ENCODE measurements around the gene RBM38.

Gene RBM38

DNA sequence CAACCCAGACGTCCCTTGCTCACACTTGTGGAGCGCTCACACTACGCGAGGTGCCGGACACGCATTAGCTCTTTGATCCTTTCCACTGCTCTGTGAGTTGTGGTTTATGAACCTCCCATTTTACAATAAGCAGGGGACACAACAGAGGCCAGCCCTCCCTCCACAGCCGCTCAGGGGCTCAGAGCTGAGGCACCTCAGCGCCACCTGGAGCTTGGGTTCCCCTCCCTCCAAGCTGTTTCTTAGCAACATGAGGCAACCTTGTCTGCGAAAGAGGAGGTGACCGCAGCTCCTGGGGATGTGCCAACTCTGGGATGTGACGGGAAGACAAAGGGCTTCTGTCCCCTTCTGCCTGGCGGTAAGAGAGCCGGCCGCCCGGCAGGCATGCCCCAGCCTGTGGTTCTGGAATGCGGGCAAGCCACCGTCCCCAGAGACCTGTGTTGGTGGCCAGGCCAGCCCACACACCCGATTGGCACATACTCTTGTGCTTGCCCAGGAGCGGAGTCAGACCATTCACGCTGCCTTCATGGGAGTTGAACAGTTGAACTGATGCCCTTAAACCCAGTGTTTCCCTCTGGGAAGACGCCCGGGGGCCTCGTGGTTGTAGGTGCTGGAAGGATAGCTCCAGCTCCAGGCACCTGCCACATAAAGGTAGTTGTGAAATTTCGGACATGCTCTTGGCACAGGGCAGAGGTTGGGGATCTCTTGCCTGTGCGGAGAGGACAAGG is 44.5 kb downstream of the RBM38 start:
- no peaks in the 10 kb centered on the region for H3K9me3 ChIP-seq (ENCODE audit: low read depth, low read length)
- no peak overlapping the region for H3K9ac ChIP-seq (ENCODE audit: insufficient read length)
- DNase-seq (ENCODE audit: low read depth, low spot score) = no peak
- no peak overlapping the region for H3K27ac ChIP-seq
- H3K4me3 ChIP-seq = no peak overlapping the region
- H3K36me3 ChIP-seq (ENCODE audit: insufficient read depth, low read length) = no peaks in the 10 kb centered on the region
- TF ChIP-seq POLR2AphosphoS5 (IDR thresholded peaks at IDR 0.05; ENCODE audit: borderline replicate concordance, low read depth, low read length) (no peak), FOXP2 (optimal IDR thresholded peaks at IDR 0.05; ENCODE audit: control extremely low read depth, extremely low read length, insufficient read depth) (no peak), EZH2 (IDR thresholded peaks at IDR 0.05) (no peak)

DNA sequence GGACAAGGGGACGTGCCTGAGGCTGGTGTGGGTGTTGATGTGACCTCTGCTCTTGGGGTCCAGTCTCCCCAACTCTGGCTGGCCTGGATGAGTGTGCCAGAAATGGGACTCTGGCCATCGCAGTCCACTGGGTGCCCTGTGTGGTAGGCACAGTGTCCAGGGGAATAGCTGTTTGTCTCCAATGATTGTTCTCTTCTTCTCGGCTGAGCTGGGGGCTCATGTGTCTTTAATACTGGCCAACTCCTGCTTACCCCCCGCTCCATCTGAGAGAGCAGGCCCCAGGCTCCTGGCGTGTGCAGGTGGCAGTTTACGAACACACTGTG is 45.0 kb downstream of the RBM38 start:
- H3K36me3 ChIP-seq (ENCODE audit: insufficient read depth, low read length) = no peaks in the 10 kb centered on the region
- H3K27ac ChIP-seq = no peak overlapping the region
- H3K9ac ChIP-seq (ENCODE audit: insufficient read length) = no peak overlapping the region
- no peaks in the 10 kb centered on the region for H3K9me3 ChIP-seq (ENCODE audit: low read depth, low read length)
- TF ChIP-seq FOXP2 (optimal IDR thresholded peaks at IDR 0.05; ENCODE audit: control extremely low read depth, extremely low read length, insufficient read depth) = no peak
- no peak for TF ChIP-seq POLR2AphosphoS5 (IDR thresholded peaks at IDR 0.05; ENCODE audit: borderline replicate concordance, low read depth, low read length)
- TF ChIP-seq EZH2 (IDR thresholded peaks at IDR 0.05) = no peak
- DNase-seq (ENCODE audit: low read depth, low spot score) = no peak
- no peak overlapping the region for H3K4me3 ChIP-seq

DNA sequence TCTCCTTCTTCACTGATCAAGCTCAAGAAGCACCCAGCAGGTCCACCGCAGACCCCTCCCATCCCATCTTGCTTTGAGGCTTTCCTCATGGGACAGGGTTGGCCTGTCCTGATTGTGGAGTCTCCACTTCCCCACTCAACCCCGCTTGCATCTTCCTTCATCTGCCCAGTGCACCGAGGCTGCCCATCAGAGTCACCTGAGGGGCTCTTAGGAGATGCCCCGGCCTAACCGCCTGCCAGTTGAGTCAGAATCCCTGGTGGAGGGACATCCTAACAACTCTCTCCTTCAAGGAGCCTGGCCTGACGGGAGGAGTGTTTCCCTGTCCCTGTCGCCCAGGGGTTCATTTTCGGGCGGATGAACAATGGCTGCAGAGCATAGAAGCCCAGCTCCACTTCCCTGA is 46.1 kb downstream of the RBM38 start:
- TF ChIP-seq POLR2AphosphoS5 (IDR thresholded peaks at IDR 0.05; ENCODE audit: borderline replicate concordance, low read depth, low read length) (no peak), EZH2 (IDR thresholded peaks at IDR 0.05) (no peak), FOXP2 (optimal IDR thresholded peaks at IDR 0.05; ENCODE audit: control extremely low read depth, extremely low read length, insufficient read depth) (no peak)
- no peak overlapping the region for H3K9ac ChIP-seq (ENCODE audit: insufficient read length)
- H3K27ac ChIP-seq = no peak overlapping the region
- H3K9me3 ChIP-seq (ENCODE audit: low read depth, low read length) = no peaks in the 10 kb centered on the region
- no peak overlapping the region for H3K4me3 ChIP-seq
- H3K36me3 ChIP-seq (ENCODE audit: insufficient read depth, low read length) = no peaks in the 10 kb centered on the region
- no peak for DNase-seq (ENCODE audit: low read depth, low spot score)

DNA sequence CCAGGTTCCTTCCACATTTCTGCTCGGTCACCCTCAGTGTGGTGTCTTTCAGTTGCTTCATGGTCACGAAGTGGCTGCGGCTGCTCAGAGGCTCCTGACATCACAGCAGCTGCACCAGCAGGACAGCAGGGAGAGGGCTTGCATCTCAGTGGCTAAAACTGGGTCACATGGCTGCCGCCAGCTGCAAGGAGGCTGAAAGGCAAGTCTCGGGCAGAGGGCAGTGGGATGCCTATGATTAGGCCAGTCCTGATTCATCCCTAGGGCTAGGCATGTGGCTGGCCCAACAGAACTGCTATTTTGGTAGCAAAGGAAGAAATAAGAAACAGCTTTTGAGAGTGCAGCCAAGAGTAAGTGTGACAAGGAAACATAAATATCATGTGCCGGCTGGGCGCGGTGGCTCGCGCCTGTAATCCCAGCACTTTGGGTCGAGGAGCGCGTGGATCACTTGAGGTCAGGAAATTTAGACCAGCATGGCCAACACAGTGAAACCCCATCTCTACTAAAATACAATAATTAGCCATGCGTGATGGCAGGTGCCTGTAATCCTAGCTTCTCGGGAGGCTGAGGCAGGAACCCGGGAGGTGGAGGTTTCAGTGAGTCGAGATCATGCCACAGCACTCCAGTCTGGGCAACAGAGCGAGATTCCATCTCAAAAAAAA is 46.6 kb downstream of the RBM38 start:
- TF ChIP-seq FOXP2 (optimal IDR thresholded peaks at IDR 0.05; ENCODE audit: control extremely low read depth, extremely low read length, insufficient read depth) (no peak), POLR2AphosphoS5 (IDR thresholded peaks at IDR 0.05; ENCODE audit: borderline replicate concordance, low read depth, low read length) (no peak), EZH2 (IDR thresholded peaks at IDR 0.05) (no peak)

DNA sequence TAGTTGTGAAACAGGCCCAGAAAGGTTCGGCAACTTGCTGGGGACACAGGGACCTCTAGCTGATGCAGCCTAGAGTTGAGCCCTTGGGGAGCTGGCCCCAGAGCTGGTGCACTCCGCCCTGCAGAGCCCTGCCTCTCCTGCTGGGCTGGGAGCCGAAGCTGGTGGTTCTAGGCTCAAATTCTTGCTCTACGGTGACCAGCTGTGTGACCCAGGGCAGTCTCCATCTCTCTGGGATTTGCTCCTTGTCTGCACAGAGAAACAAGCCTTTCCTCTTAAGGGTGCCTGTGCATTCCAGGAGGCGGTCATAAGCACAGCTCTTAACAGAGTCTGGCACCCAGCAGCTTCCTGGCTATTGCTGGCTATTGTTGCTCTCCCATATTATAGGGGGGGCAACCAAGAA is 47.4 kb downstream of the RBM38 start:
- H3K4me3 ChIP-seq = no peak overlapping the region
- no peaks in the 10 kb centered on the region for H3K36me3 ChIP-seq (ENCODE audit: insufficient read depth, low read length)
- H3K9me3 ChIP-seq (ENCODE audit: low read depth, low read length) = no peaks in the 10 kb centered on the region
- H3K9ac ChIP-seq (ENCODE audit: insufficient read length) = no peak overlapping the region
- DNase-seq (ENCODE audit: low read depth, low spot score) = no peak
- H3K27ac ChIP-seq = no peak overlapping the region
- TF ChIP-seq EZH2 (IDR thresholded peaks at IDR 0.05) = no peak
- no peak for TF ChIP-seq FOXP2 (optimal IDR thresholded peaks at IDR 0.05; ENCODE audit: control extremely low read depth, extremely low read length, insufficient read depth)
- TF ChIP-seq POLR2AphosphoS5 (IDR thresholded peaks at IDR 0.05; ENCODE audit: borderline replicate concordance, low read depth, low read length) = no peak

More for the DNA sequence above, 46.6 kb downstream of the RBM38 start:
- H3K36me3 ChIP-seq (ENCODE audit: insufficient read depth, low read length) = no peaks in the 10 kb centered on the region
- no peak overlapping the region for H3K4me3 ChIP-seq
- no peak overlapping the region for H3K27ac ChIP-seq
- no peak overlapping the region for H3K9ac ChIP-seq (ENCODE audit: insufficient read length)
- H3K9me3 ChIP-seq (ENCODE audit: low read depth, low read length) = no peaks in the 10 kb centered on the region
- no peak for DNase-seq (ENCODE audit: low read depth, low spot score)

DNA sequence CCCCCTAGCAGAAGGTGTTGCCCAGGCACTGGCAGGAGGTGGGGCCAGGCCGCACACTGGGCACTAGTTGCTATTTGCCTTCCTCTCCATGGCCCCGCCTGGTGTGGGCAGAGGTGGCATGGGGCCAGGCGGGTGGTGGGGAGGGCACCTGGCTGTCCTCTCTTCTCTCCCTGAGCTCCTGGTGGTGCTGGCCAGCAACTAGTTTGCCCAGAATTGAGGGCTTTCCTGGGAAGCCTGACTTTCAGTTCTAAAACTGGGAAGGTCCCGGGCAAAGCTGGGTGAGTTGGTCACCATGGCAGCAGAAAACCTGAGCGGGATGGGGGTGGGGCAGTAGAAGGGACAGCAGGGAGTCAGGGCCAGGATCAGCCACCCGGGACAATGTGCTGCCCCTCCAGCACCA is 48.2 kb downstream of the RBM38 start:
- no peak for DNase-seq (ENCODE audit: low read depth, low spot score)
- Histone ChIP-seq H3K9ac (ENCODE audit: insufficient read length) (no peak overlapping the region), H3K9me3 (ENCODE audit: low read depth, low read length) (no peaks in the 10 kb centered on the region), H3K27ac (no peak overlapping the region), H3K36me3 (ENCODE audit: insufficient read depth, low read length) (no peaks in the 10 kb centered on the region), H3K4me3 (no peak overlapping the region)
- no peak for TF ChIP-seq FOXP2 (optimal IDR thresholded peaks at IDR 0.05; ENCODE audit: control extremely low read depth, extremely low read length, insufficient read depth)
- TF ChIP-seq EZH2 (IDR thresholded peaks at IDR 0.05) = no peak
- TF ChIP-seq POLR2AphosphoS5 (IDR thresholded peaks at IDR 0.05; ENCODE audit: borderline replicate concordance, low read depth, low read length) = no peak

DNA sequence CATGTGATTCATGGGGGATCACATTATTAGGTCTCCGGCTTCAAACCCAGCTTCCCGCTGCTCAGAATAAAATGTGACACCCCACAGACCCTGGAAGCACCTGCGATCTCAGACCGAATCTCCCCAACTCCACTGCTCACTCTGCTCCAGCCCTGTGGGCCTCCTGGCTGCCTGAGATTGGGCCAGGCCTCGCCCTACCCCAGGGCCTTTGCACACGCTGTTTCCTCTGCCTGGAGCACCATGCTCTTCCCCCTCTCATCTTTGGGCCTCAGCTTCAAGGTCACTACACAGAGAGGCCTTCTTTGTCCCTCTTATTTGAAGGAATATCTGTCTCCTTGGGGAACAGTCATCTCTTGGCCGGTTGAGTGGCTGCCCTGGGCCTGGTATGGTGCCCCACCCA is 48.8 kb downstream of the RBM38 start:
- Histone ChIP-seq H3K27ac (no peak overlapping the region), H3K4me3 (no peak overlapping the region), H3K9ac (ENCODE audit: insufficient read length) (no peak overlapping the region), H3K9me3 (ENCODE audit: low read depth, low read length) (no peaks in the 10 kb centered on the region), H3K36me3 (ENCODE audit: insufficient read depth, low read length) (no peaks in the 10 kb centered on the region)
- TF ChIP-seq POLR2AphosphoS5 (IDR thresholded peaks at IDR 0.05; ENCODE audit: borderline replicate concordance, low read depth, low read length) = no peak
- TF ChIP-seq FOXP2 (optimal IDR thresholded peaks at IDR 0.05; ENCODE audit: control extremely low read depth, extremely low read length, insufficient read depth) = no peak
- no peak for TF ChIP-seq EZH2 (IDR thresholded peaks at IDR 0.05)
- DNase-seq (ENCODE audit: low read depth, low spot score) = no peak

DNA sequence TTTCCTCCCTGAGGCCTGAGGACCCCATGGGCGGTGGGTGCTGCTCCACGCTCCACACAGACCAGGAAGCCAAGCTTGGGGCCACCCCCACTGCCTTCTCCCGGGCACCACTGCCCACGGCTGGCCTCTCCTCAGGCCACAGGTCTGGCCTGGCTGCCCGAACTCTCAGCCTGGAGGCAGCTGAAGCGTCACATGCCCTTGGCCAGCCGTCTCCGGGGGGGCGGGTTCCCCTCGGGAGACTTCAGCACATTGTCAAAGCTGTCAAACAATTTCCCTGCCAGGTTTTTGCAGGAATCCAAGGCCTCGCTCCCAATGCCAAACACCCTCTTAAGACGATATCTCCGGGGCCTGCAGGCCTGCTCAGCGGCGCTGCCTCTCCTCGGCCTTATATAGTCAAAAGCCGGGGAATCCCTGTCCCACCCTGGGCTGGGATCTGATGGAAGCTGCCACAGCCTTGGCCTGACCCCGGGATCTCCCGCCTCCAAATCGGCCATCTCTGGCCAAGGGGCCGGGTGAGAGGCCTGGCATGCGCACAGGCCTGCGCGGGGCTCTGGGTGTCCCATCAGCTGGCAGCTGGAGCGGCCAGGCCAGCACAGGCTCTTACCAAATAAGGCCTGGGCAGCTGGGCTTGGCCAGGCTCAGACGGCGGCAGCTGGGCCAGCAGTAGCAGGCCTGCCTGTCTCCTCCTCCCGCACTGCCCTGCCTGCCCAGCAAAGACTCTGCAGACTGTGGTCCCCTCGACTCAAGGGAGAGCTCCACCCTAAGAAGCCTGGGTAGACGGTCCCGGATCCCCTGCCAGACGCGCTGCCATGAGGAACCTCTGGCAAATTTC is 49.7 kb downstream of the RBM38 start:
- DNase-seq (ENCODE audit: low read depth, low spot score) = no peak
- H3K9me3 ChIP-seq (ENCODE audit: low read depth, low read length) = no peaks in the 10 kb centered on the region
- no peak for TF ChIP-seq EZH2 (IDR thresholded peaks at IDR 0.05)
- TF ChIP-seq POLR2AphosphoS5 (IDR thresholded peaks at IDR 0.05; ENCODE audit: borderline replicate concordance, low read depth, low read length) = no peak
- TF ChIP-seq FOXP2 (optimal IDR thresholded peaks at IDR 0.05; ENCODE audit: control extremely low read depth, extremely low read length, insufficient read depth) = no peak
- H3K9ac ChIP-seq (ENCODE audit: insufficient read length) = no peak overlapping the region
- no peaks in the 10 kb centered on the region for H3K36me3 ChIP-seq (ENCODE audit: insufficient read depth, low read length)
- no peak overlapping the region for H3K27ac ChIP-seq
- H3K4me3 ChIP-seq = no peak overlapping the region

Data from SK-N-MC (cell line).